ENCODE measurements around the gene TENT4B.
A peak's percentile ranks its signal among the peaks of the same experiment; 100 is the strongest.

The TENT4B gene

DNA sequence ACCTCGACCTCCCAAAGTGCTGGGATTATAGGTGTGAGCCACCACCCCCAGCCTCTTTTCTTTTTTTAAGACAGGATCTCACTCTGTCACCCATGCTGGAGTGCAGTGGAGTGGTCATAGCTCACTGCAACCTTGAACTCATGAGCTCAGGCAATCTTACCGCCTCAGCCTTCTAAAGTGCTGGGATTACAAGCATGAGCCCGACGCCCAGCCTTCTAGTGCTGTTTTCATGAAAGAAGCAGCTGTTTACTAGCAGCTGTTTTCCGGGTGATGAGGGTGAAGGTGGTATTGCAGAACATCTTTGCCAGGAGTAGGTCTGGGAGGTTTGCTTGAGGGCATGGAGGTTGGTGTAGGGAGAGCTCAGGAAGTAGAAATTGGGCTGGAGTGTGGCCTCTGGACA, 115.2 kb downstream of the TENT4B start:
- H3K4me3 Mint-ChIP-seq = peak overlapping the region; percentile 95
- peak overlapping the region; percentile 74 for H3K27ac Mint-ChIP-seq
- no peaks in the 10 kb centered on the region for H3K9me3 Mint-ChIP-seq
- peaks cover 73% of the 10 kb centered on the region for H3K4me1 Mint-ChIP-seq (ENCODE audit: low read depth)
- peaks cover 32% of the 10 kb centered on the region for H3K36me3 Mint-ChIP-seq (ENCODE audit: low read depth)
- H3K27me3 Mint-ChIP-seq (ENCODE audit: low read depth) = no peaks in the 10 kb centered on the region

DNA sequence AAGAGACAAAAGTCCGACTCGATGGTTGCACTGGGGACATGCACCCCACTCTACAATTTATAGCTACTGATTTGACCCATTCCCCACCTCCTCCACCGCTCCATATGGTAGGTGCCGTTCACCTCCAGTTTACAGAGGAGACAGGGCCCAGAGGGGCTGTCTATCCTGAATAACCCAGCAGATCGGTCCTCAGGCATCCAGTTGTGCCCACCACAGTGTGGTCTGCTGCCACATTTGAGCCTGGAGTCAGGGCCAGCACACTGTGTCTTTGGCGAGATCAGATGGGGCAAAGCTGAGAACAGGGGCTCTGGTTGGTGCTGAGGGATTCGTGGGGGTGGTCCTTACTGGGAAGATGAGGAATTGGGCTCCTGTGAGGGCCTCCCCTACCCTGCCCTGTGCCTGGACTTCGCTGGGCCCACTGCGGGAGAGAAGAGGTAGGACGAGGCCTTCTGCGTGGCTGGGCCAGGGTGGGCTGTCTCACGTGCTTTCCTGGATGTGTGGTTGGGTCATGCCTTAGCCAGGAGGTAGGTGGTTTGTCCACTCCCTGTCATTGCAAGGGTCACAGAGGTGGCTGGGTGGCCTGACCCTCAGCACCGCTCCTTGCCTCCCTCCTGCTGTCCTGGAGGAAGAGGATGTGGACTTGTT, 116.1 kb downstream of the TENT4B start:
- Mint-ChIP-seq H3K4me1 (ENCODE audit: low read depth) (peaks cover 72% of the 10 kb centered on the region), H3K27me3 (ENCODE audit: low read depth) (no peaks in the 10 kb centered on the region), H3K4me3 (peak overlapping the region; percentile 39), H3K9me3 (no peaks in the 10 kb centered on the region), H3K27ac (no peak overlapping the region), H3K36me3 (ENCODE audit: low read depth) (peaks cover 33% of the 10 kb centered on the region)

DNA sequence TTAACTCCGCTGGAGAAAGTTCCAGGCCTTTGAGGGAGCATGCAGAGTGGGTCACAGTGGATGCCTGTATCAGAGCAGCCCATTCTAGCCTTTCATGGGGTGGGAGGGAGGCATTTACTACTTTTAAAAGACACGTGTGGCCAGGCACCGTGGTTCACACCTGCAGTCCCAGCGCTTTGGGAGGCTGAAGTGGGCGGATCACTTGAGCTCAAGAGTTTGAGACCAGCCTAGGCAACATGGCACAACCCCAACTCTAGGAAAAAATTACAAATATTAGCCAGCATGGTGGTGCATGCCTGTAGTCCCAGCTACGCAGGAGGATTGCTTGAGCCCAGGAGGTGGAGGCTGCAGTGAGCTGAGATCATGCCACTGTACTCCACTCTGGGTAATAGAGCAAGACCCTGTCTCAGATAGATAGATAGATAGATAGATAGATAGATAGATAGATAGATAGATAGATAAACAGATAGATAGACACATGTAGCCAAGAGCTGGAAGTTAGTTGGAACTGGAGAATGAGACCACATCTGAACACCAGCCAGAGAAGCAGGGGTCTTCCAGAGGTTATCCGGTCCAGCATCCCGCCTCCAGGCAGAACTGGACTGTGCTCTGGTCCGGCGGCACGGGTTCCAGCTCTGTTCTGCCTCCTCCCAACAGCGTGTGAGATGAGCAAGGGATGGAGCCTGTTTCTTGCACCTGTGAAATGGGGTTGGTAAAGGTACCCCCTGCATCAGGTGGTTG, 116.8 kb downstream of the TENT4B start:
- no peaks in the 10 kb centered on the region for H3K9me3 Mint-ChIP-seq
- H3K4me1 Mint-ChIP-seq (ENCODE audit: low read depth) = peaks cover 74% of the 10 kb centered on the region
- no peak overlapping the region for H3K27ac Mint-ChIP-seq
- H3K27me3 Mint-ChIP-seq (ENCODE audit: low read depth) = no peaks in the 10 kb centered on the region
- H3K4me3 Mint-ChIP-seq = no peak overlapping the region
- H3K36me3 Mint-ChIP-seq (ENCODE audit: low read depth) = peaks cover 32% of the 10 kb centered on the region

DNA sequence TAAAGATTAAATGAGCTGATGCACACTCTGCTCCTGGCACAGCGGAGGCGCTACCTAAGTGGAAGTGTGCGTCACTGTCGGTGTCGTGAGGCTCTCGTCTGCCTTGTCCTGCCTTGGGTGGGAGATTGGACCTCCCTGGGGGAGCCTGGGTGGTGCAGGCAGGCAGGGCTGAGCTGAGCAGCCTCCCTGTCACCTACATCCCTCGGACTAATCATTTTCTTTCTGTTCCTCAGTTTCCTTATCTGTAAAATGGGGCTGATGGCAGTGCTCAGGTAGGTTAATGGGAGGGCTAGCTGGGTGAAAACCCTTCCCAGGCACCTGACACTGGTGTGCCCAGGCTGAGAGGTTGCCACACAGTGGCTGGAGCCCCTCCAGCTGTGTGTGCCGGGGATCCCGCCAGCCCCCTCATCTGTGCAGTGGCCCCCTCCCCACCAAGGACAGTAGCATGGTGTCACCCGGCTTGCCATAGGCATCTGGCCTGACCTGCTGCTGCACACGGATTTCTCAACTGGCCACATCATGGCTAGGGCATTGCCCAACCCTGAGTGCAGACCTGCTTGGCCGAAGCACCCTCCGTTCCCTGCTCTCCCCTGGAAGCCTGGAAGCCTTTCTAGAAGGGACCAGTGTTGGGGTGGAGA, 117.5 kb downstream of the TENT4B start:
- no peak overlapping the region for H3K4me3 Mint-ChIP-seq
- H3K4me1 Mint-ChIP-seq (ENCODE audit: low read depth) = peaks cover 74% of the 10 kb centered on the region
- peaks cover 31% of the 10 kb centered on the region for H3K36me3 Mint-ChIP-seq (ENCODE audit: low read depth)
- no peaks in the 10 kb centered on the region for H3K27me3 Mint-ChIP-seq (ENCODE audit: low read depth)
- peak overlapping the region; percentile 59 for H3K27ac Mint-ChIP-seq
- no peaks in the 10 kb centered on the region for H3K9me3 Mint-ChIP-seq

DNA sequence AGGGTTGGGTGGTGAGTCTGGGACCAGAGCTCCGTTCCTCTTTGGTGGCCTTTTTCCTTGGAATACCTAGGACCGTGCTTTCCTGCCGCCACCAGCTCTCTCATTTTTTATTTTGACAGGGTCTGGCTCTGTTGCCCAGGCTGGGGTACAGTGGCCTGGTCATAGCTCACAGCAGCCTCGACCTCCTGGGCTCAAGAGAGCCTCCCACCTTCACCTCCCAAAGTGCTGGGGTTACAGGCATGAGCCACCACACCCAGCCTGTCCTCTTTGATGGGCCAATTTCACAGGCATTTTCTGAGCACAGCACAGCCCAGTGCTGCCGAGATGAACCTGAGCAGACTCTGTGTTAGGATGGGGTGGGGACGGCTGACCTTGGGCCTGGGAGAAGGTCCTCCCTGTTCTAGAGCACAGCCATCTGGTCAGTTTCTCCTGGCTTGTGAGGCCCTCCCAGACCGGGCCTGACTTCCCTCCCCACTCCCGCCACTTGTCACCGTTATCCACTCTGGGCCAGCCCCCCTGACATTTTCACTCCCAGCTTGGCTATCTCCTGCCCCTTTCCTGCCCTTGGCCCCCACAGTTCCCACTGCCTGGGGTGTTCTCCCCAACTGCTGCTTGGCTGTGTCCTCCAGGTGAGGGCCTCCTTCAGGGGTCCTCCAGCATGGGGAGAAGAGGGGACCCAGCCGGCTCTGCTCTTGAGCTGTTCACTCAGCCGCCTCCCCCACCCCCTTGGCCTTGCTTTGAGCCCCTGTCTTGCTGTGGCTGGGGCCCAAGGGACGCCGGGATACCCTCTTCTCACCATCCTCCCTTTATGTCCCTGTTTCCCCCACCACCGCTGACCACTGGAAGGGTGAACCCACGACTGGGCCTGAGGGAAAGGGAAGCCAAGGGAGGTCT, 118.3 kb downstream of the TENT4B start:
- H3K36me3 Mint-ChIP-seq (ENCODE audit: low read depth) = peaks cover 31% of the 10 kb centered on the region
- peaks cover 66% of the 10 kb centered on the region for H3K4me1 Mint-ChIP-seq (ENCODE audit: low read depth)
- H3K27me3 Mint-ChIP-seq (ENCODE audit: low read depth) = no peaks in the 10 kb centered on the region
- no peaks in the 10 kb centered on the region for H3K9me3 Mint-ChIP-seq
- H3K4me3 Mint-ChIP-seq = no peak overlapping the region
- peak overlapping the region; percentile 49 for H3K27ac Mint-ChIP-seq

DNA sequence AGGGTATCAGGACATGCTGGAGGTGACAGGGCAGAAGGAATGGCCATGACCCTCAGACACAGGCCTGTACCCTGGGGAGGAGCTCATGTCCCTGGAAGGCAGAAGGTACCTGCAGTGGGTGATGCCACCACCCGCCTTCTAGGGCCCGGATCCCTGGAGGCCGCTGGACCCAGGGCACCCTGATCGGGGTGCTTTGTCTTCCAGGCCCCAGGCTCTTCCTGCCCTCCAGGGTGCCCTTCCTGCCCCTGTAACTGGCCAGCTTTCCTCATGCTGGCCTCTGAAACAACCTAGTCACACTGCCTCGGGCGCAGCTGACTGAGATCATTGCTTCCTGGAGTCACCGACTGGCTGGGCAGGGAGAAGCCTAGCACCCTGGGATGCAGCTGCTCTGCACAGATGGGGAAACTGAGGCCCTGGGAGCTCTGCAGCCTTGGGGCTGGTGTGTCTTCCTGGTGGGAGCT, 119.0 kb downstream of the TENT4B start:
- Mint-ChIP-seq H3K27ac (peak overlapping the region; percentile 63), H3K27me3 (ENCODE audit: low read depth) (no peaks in the 10 kb centered on the region), H3K4me3 (no peak overlapping the region), H3K4me1 (ENCODE audit: low read depth) (peaks cover 70% of the 10 kb centered on the region), H3K36me3 (ENCODE audit: low read depth) (peaks cover 34% of the 10 kb centered on the region), H3K9me3 (no peaks in the 10 kb centered on the region)

DNA sequence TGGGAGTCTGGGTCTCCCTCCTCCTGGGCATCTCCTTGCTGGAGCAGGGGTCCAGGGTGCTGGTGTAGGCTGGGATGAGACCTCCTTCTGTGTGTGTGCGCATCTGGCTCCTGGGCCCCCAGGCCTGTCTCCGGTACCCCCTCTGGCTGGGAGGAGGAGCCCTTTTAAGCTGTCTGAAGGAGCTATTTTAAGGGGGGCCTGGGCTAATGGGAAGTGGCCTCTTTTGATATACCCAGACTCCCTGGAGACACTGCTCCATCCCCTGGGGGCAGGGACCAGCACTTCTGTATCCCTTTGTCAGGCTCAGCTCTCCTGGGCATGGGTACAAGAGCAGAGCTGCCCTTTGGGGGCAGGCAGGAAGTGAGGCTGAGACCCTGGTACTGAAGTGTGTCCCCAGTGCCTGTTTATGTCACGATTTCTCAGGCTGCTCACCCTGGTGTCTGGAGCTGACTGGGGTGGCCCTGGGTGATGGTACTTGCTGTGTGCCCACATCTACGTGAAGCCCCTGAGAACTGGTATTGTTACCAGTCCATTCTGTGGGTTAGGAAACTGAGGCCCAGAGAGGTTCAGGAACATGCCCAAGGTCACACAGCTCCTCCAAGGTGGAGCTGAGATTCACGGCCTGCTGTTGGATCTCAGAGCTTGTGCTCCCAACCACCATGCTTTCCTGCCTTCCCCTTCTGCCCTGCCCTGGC, 119.7 kb downstream of the TENT4B start:
- Mint-ChIP-seq H3K9me3 (no peaks in the 10 kb centered on the region), H3K27me3 (ENCODE audit: low read depth) (no peaks in the 10 kb centered on the region), H3K36me3 (ENCODE audit: low read depth) (peaks cover 33% of the 10 kb centered on the region), H3K27ac (peak overlapping the region; percentile 98), H3K4me1 (ENCODE audit: low read depth) (peaks cover 71% of the 10 kb centered on the region), H3K4me3 (peak overlapping the region; percentile 95)

DNA sequence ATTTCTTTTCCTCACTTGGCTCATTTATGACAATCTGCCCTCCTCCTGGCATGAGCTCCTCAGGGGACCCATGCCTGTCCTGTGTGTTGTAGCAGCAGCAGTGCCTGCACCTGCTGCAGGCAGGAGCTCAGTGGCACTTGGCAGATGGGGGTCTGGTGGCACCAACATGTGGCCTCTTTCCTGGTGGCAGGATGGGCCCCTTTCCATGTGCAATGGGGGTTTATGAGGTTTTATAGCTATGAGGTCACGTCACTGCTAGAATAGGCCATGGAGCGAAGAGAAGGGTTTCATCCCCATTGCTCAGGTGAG, 120.2 kb downstream of the TENT4B start:
- Mint-ChIP-seq H3K4me3 (peak overlapping the region; percentile 95), H3K9me3 (no peaks in the 10 kb centered on the region), H3K27me3 (ENCODE audit: low read depth) (no peaks in the 10 kb centered on the region), H3K4me1 (ENCODE audit: low read depth) (peaks cover 74% of the 10 kb centered on the region), H3K27ac (peak overlapping the region; percentile 98), H3K36me3 (ENCODE audit: low read depth) (peaks cover 36% of the 10 kb centered on the region)

DNA sequence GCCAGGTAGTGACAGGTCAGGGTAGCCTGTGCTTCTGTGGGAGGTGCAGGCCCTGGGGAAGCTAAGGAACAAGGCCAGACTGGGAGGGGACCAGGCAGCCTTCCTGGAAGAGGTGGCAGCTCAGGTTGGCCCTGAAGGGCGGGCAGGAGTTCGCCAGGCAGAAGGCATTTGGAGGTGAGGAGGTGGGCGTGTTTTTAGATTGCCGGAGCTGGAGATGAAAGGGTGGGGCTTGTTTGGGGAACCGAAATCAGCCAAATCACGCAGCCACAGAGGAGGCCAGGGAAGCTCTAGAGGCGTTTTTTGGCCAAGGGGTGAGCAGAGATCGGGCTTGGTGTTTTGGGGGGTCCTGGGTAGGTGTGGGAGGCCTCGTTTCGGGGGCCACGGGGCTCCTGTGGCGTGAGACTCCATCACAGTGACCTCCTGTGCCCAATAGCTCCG, 120.8 kb downstream of the TENT4B start:
- H3K27me3 Mint-ChIP-seq (ENCODE audit: low read depth) = no peaks in the 10 kb centered on the region
- peak overlapping the region; percentile 95 for H3K4me3 Mint-ChIP-seq
- H3K27ac Mint-ChIP-seq = peak overlapping the region; percentile 98
- no peaks in the 10 kb centered on the region for H3K9me3 Mint-ChIP-seq
- peaks cover 36% of the 10 kb centered on the region for H3K36me3 Mint-ChIP-seq (ENCODE audit: low read depth)
- peaks cover 76% of the 10 kb centered on the region for H3K4me1 Mint-ChIP-seq (ENCODE audit: low read depth)

DNA sequence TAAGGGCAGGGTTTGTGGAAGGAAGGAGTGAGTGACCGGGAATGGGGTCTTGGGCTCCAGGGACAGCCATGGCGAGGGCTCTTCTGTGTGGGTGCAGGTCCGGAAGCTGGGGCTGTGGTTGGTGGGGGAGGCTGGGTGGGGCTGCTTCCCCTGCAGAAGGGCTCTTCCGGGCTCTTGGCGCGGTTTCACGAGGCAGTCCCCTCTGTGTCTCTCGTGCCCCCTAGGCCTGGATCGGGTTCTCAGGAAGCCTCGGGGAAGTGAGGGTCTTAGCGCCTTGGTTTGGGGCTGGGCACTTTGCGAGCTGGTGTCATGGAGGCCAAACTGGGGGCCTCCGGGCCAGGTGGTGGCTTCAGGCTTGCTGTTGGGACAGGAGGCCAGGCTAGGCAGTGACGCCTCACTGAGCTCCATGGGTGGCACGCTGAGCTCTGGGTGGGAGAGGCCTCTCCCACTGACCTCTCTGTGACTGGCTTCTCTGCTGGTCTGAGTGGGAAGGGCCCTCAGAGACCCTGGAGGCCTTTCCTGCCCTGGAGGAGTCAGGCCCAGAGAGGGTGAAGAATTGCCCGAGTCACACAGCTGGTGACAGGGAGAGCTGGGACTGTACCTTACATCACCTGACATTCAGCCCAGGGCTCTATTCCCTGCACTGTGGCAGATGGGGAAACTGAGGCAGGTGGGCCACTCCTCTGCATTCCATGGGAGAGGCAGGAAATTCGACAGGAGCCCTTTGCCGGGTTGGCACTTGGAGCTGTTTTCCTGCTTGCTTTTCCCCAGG, 121.4 kb downstream of the TENT4B start:
- Mint-ChIP-seq H3K9me3 (no peaks in the 10 kb centered on the region), H3K4me3 (peak overlapping the region; percentile 95), H3K27me3 (ENCODE audit: low read depth) (no peaks in the 10 kb centered on the region), H3K27ac (peak overlapping the region; percentile 98), H3K4me1 (ENCODE audit: low read depth) (peaks cover 75% of the 10 kb centered on the region), H3K36me3 (ENCODE audit: low read depth) (peaks cover 34% of the 10 kb centered on the region)

DNA sequence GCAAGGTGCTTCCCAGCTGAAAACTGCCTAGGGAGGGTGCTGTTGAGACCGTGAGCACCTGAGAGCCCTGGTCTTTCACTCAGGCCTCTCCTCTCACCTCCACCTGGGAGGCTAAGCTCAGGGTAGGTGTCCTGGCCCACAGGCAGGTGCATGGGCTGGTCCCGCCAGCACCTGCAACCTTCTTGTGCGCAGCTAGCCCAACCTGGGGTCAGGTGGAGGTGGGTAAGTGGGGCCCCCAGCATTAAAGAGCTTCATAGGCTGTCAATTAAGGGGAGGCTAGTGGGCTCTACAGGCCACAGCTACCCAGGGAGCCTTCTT, 122.0 kb downstream of the TENT4B start:
- no peaks in the 10 kb centered on the region for H3K27me3 Mint-ChIP-seq (ENCODE audit: low read depth)
- peaks cover 39% of the 10 kb centered on the region for H3K36me3 Mint-ChIP-seq (ENCODE audit: low read depth)
- H3K9me3 Mint-ChIP-seq = no peaks in the 10 kb centered on the region
- H3K27ac Mint-ChIP-seq = peak overlapping the region; percentile 98
- peaks cover 76% of the 10 kb centered on the region for H3K4me1 Mint-ChIP-seq (ENCODE audit: low read depth)
- peak overlapping the region; percentile 95 for H3K4me3 Mint-ChIP-seq

DNA sequence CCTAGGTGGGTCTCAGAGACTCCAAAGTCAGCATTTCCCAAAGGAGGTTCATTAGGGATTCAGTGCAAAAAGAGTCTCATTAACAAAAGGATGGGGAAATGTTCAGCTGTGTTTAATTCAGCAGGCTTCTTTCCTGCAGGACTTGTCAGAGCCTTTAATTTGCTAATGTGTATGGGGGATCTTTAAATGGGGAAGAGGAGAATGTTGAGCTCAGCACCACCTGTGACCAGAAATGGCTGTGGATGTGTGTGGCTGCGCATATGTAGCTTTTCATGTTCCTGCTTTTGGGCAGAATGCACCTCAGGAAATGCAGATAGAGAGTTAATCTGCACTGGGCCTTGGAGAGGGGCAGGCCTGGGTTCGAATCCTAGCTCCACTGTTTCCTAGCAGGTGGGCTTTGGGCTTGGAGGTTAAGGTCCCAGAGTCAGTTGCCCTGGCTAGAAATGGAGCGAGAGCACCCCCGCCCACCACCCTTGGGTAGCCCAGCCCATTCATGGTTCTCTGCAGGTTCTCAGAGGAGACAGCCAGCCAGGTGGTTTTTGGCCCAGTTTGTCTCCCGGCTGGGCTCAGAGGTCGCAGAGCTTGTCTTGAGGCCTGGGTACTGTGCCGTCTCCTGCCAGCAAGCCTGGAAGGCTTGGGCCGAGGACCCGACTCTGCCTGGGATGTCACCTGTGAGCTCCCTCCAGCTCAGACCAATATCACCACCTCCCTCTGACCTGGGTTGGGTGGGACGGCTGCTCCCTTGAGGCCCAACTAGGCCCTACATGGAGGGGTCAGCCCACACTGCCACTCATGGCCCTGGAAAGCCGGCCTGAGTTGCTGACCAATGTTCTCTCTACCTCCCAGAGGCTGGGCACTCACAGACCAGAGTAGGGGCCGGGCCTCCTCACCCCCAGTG, 122.6 kb downstream of the TENT4B start:
- H3K27me3 Mint-ChIP-seq (ENCODE audit: low read depth) = no peaks in the 10 kb centered on the region
- no peaks in the 10 kb centered on the region for H3K9me3 Mint-ChIP-seq
- H3K4me3 Mint-ChIP-seq = peak overlapping the region; percentile 58
- H3K27ac Mint-ChIP-seq = peak overlapping the region; percentile 98
- H3K36me3 Mint-ChIP-seq (ENCODE audit: low read depth) = peaks cover 42% of the 10 kb centered on the region
- peaks cover 77% of the 10 kb centered on the region for H3K4me1 Mint-ChIP-seq (ENCODE audit: low read depth)

DNA sequence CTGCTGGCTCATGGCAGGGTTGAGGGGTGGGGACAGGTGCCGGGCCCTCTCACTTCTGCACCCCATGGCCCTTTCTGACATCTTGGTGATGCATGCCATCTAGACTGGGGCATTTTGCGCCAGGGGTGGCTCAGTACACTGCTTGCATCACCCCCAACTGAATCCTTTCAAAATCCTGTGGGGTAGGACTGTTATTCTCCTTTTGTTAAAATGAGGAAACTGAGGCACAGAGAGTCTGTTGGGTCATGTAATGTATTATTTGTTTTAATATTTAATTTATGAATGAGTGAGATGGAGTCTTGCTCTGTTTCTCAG, 123.2 kb downstream of the TENT4B start:
- no peaks in the 10 kb centered on the region for H3K27me3 Mint-ChIP-seq (ENCODE audit: low read depth)
- H3K36me3 Mint-ChIP-seq (ENCODE audit: low read depth) = peaks cover 38% of the 10 kb centered on the region
- H3K4me3 Mint-ChIP-seq = no peak overlapping the region

More for the DNA sequence above, 123.2 kb downstream of the TENT4B start:
- Mint-ChIP-seq H3K4me1 (ENCODE audit: low read depth) (peaks cover 73% of the 10 kb centered on the region), H3K9me3 (no peaks in the 10 kb centered on the region), H3K27ac (no peak overlapping the region)
